H1 (cell line): Measurements from ENCODE around the gene RNF13. TPM values are rescaled to one million over a fixed set of nuclear protein-coding genes. Genes with fewer than 3 reads are reported as not detected.

ENCODE experiments used
- CTCF ChIA-PET: fragments of 300-600 bp; sonication (Branson Sonifier 250); formaldehyde crosslinking; loops from one replicate; lab custom pipeline; 2021; ENCODE audit not compliant: partially characterized antibody; lab: Charles Lee
- POLR2A ChIA-PET: fragments of 300-600 bp; sonication (Branson Sonifier 250); formaldehyde crosslinking; loops from one replicate; lab custom pipeline; 2021; ENCODE audit warnings: inconsistent platforms; ENCODE audit not compliant: partially characterized antibody; lab: Charles Lee
- DNase-seq, 2 experiments: peaks; one replicate each; pipeline versions ENCODE4 v3.0.0 to v3.0.0-alpha.2; 2010 to 2022; ENCODE audit warnings: low spot score in 2 of 2, low read depth in 1 of 2, mixed read lengths in 1 of 2
- FAIRE-seq: peaks from 2 replicates; lab custom pipeline; 2011; peaks lifted over from hg19 to GRCh38; lab: Jason Lieb, UNC
- H2AFZ ChIP-seq: 2 replicates; pipeline ENCODE4 v1.8.1; 2012; ENCODE audit warnings: low read length, inconsistent platforms
- H2AK5ac ChIP-seq: 2 replicates; pipeline ENCODE4 v1.6.1; 2013; ENCODE audit warnings: low read depth, low read length
- H2BK120ac ChIP-seq: replicated peaks from 2 replicates; pipeline ENCODE3; 2013; ENCODE audit warnings: low read depth, low read length, inconsistent platforms
- H2BK12ac ChIP-seq: 2 replicates; pipeline ENCODE4 v1.6.1; 2013; ENCODE audit warnings: low read depth, low read length
- H2BK15ac ChIP-seq: 2 replicates; pipeline ENCODE4 v1.6.1; 2013; ENCODE audit warnings: low read length
- H2BK20ac ChIP-seq: 2 replicates; pipeline ENCODE4 v1.6.1; 2013; ENCODE audit warnings: low read length
- H2BK5ac ChIP-seq: 2 replicates; pipeline ENCODE4 v1.6.1; 2013; ENCODE audit warnings: low read depth, low read length
- H3K14ac ChIP-seq: 2 replicates; pipeline ENCODE4 v1.6.1; 2013; ENCODE audit warnings: inconsistent platforms; ENCODE audit not compliant: insufficient read length
- H3K18ac ChIP-seq: 2 replicates; pipeline ENCODE4 v1.6.1; 2013; ENCODE audit warnings: low read length; ENCODE audit errors: extremely low read depth
- H3K23ac ChIP-seq: 2 replicates; pipeline ENCODE4 v1.6.1; 2013; ENCODE audit warnings: inconsistent platforms; ENCODE audit not compliant: insufficient read length
- H3K23me2 ChIP-seq: 2 replicates; pipeline ENCODE4 v1.6.1; 2013; ENCODE audit warnings: low read depth, low read length
- H3K27ac ChIP-seq: 2 replicates; pipeline ENCODE4 v1.6.1; 2011; ENCODE audit warnings: low read depth, low read length, inconsistent platforms
- H3K27me3 ChIP-seq, 4 experiments: replicated peaks in 1 of 4; 1 replicate in 1 of 4; 2 replicates in 3 of 4; pipeline versions ENCODE4 v1.6.1 to v1.8.1; 2011 to 2013; ENCODE audit warnings: low read length in 3 of 4, mild to moderate bottlenecking in 3 of 4, inconsistent platforms in 2 of 4, mixed read lengths in 2 of 4, moderate library complexity in 1 of 4; ENCODE audit not compliant: control insufficient read depth in 3 of 4, insufficient read depth in 3 of 4; ENCODE audit errors: extremely low read depth in 1 of 4
- H3K36me3 ChIP-seq, 4 experiments: 2 replicates each; pipeline versions ENCODE4 v1.6.1 to v1.8.1; 2011 to 2013; ENCODE audit warnings: mild to moderate bottlenecking in 4 of 4, low read length in 3 of 4, moderate library complexity in 2 of 4, control low read depth in 1 of 4, inconsistent platforms in 1 of 4; ENCODE audit not compliant: insufficient read depth in 4 of 4, control insufficient read depth in 2 of 4
- H3K4ac ChIP-seq: replicated peaks from 2 replicates; pipeline ENCODE3; 2013; ENCODE audit warnings: low read length, low read depth, mixed read lengths, inconsistent platforms; ENCODE audit not compliant: insufficient read length
- H3K4me1 ChIP-seq, 4 experiments: replicated peaks in 1 of 4; 1 replicate in 1 of 4; 2 replicates in 3 of 4; pipeline versions ENCODE4 v1.6.1 to v1.8.1; 2011 to 2013; ENCODE audit warnings: low read length in 3 of 4, inconsistent platforms in 2 of 4, mixed read lengths in 1 of 4; ENCODE audit not compliant: insufficient read depth in 4 of 4, control insufficient read depth in 3 of 4
- H3K4me2 ChIP-seq, 2 experiments: 2 replicates each; pipeline versions ENCODE4 v1.6.1 to v1.8.1; 2011 to 2013; ENCODE audit warnings: low read depth in 2 of 2, low read length in 2 of 2, control low read depth in 1 of 2, inconsistent platforms in 1 of 2, mild to moderate bottlenecking in 1 of 2; ENCODE audit not compliant: insufficient read depth in 1 of 2
- H3K4me3 ChIP-seq, 4 experiments: fragments of 200-600, 300-600 bp in 1 of 4; sonication (generic), shearing (Covaris generic), sonication (Bioruptor Twin) in 1 of 4; 2 replicates each; pipeline versions ENCODE4 v1.5.1 to v1.8.1; 2011 to 2016; ENCODE audit warnings: low read length in 4 of 4, low read depth in 3 of 4, control low read depth in 2 of 4, inconsistent platforms in 2 of 4, mild to moderate bottlenecking in 2 of 4, mixed read lengths in 1 of 4, moderate library complexity in 1 of 4; ENCODE audit not compliant: insufficient read depth in 2 of 4; ENCODE audit errors: extremely low read depth in 1 of 4
- H3K56ac ChIP-seq: replicated peaks from 2 replicates; pipeline ENCODE3; 2013; ENCODE audit warnings: low read depth, mild to moderate bottlenecking, mixed read lengths, low read length, inconsistent platforms; ENCODE audit not compliant: insufficient read length
- H3K79me1 ChIP-seq: 2 replicates; pipeline ENCODE4 v1.6.1; 2013; ENCODE audit warnings: low read depth, low read length, control low read depth
- H3K79me2 ChIP-seq, 2 experiments: 2 replicates each; pipeline versions ENCODE4 v1.6.1 to v1.8.1; 2012 to 2013; ENCODE audit warnings: low read length in 2 of 2, mild to moderate bottlenecking in 2 of 2, inconsistent platforms in 1 of 2; ENCODE audit not compliant: insufficient read depth in 2 of 2, control insufficient read depth in 1 of 2
- H3K9ac ChIP-seq, 4 experiments: replicated peaks in 1 of 4; 1 replicate in 1 of 4; 2 replicates in 3 of 4; pipeline versions ENCODE4 v1.6.1 to v1.8.1; 2011 to 2013; ENCODE audit warnings: low read depth in 3 of 4, low read length in 3 of 4, control low read depth in 2 of 4, mild to moderate bottlenecking in 2 of 4, moderate library complexity in 2 of 4, inconsistent platforms in 1 of 4; ENCODE audit errors: extremely low read depth in 1 of 4
- H3K9me3 ChIP-seq, 2 experiments: 2 replicates each; pipeline versions ENCODE4 v1.6.1 to v1.8.1; 2012 to 2013; ENCODE audit warnings: mild to moderate bottlenecking in 2 of 2, moderate library complexity in 2 of 2, control low read depth in 1 of 2, inconsistent platforms in 1 of 2, low read depth in 1 of 2, low read length in 1 of 2, mixed read lengths in 1 of 2; ENCODE audit not compliant: insufficient read depth in 2 of 2
- H4K20me1 ChIP-seq, 2 experiments: replicated peaks in 1 of 2; 2 replicates each; pipeline versions ENCODE3 to v1.8.1; 2011 to 2013; ENCODE audit warnings: inconsistent platforms in 2 of 2, low read length in 2 of 2, mild to moderate bottlenecking in 1 of 2; ENCODE audit not compliant: insufficient read depth in 2 of 2, control insufficient read depth in 1 of 2
- H4K5ac ChIP-seq: 2 replicates; pipeline ENCODE4 v1.6.1; 2013; ENCODE audit warnings: low read length, low read depth, mixed read lengths, inconsistent platforms; ENCODE audit not compliant: insufficient read length
- H4K8ac ChIP-seq: 2 replicates; pipeline ENCODE4 v1.8.0; 2013; ENCODE audit warnings: mild to moderate bottlenecking, moderate library complexity, low read length, inconsistent platforms; ENCODE audit not compliant: insufficient read depth; ENCODE audit errors: extremely low read depth
- H4K91ac ChIP-seq: replicated peaks from 2 replicates; pipeline ENCODE3; 2013; ENCODE audit warnings: low read length, mixed read lengths, inconsistent platforms; ENCODE audit not compliant: insufficient read length
- CHD1 ChIP-seq: IDR thresholded peaks from 2 replicates; pipeline ENCODE4 v1.6.1; 2012; ENCODE audit warnings: low read depth, low read length, improper control_type of control experiment
- EGR1 ChIP-seq: IDR thresholded peaks from 2 replicates; pipeline ENCODE4 v1.6.1; 2011; ENCODE audit warnings: low read depth, low read length, borderline replicate concordance
- EP300 ChIP-seq, 2 experiments: IDR thresholded peaks; 1 replicate in 1 of 2; 2 replicates in 1 of 2; pipeline ENCODE4 v1.6.1; 2011 to 2012; ENCODE audit warnings: low read depth in 2 of 2, low read length in 2 of 2, mild to moderate bottlenecking in 2 of 2, borderline replicate concordance in 1 of 2, inconsistent platforms in 1 of 2, moderate library complexity in 1 of 2
- RBBP5 ChIP-seq: IDR thresholded peaks from 2 replicates; pipeline ENCODE4 v1.7.1; 2012; ENCODE audit warnings: low read depth, mild to moderate bottlenecking, inconsistent platforms, low read length, moderate library complexity, borderline replicate concordance
- SAP30 ChIP-seq: fragments of 300-600 bp; sonication (generic); IDR thresholded peaks from 2 replicates; pipeline ENCODE4 v1.7.1; 2012; ENCODE audit warnings: low read length, moderate library complexity, mild to moderate bottlenecking, inconsistent platforms; ENCODE audit not compliant: insufficient read depth, insufficient replicate concordance
- TAF1 ChIP-seq: IDR thresholded peaks from 2 replicates; pipeline ENCODE4 v1.6.1; 2011; ENCODE audit warnings: mild to moderate bottlenecking, low read depth, low read length
- TBP ChIP-seq: IDR thresholded peaks from 2 replicates; pipeline ENCODE4 v1.6.1; 2011; ENCODE audit warnings: low read depth, low read length, improper control_type of control experiment
- YY1 ChIP-seq: IDR thresholded peaks from 2 replicates; pipeline ENCODE4 v1.6.1; 2011; ENCODE audit warnings: low read depth, mild to moderate bottlenecking, low read length
- WGBS, 2 experiments: shearing (Covaris generic) in 1 of 2; methylation state at CpG; one replicate each; pipeline versions ENCODE4 v1.1.6 to v1.1.7; 2013 to 2015; ENCODE audit warnings: low lambda C conversion rate in 2 of 2, mixed read lengths in 2 of 2, inconsistent platforms in 1 of 2, low coverage in 1 of 2, missing lambda C conversion rate in 1 of 2; ENCODE audit not compliant: insufficient replicate concordance in 2 of 2, insufficient coverage in 1 of 2, insufficient read length in 1 of 2; ENCODE audit errors: extremely low coverage in 1 of 2, missing lambda C conversion rate in 1 of 2; 5-methylcytosine and 5-hydroxymethylcytosine counted together
- polyA plus RNA-seq, 7 experiments: library from polyadenylated mRNA; depleted of rRNA in 3 of 7; stranded (reverse) in 5 of 7; unstranded in 2 of 7; fragments of >200 nt in 5 of 7; fragments of 200-250 nt in 2 of 7; gene quantifications; 1 replicate in 5 of 7; 2 replicates in 1 of 7; 4 replicates in 1 of 7; pipeline versions ENCODE4 v1.2.1 to v1.2.3, GENCODE V29; 2011 to 2013; ENCODE audit warnings: missing spikeins in 2 of 7, mixed read lengths in 2 of 7
- total RNA-seq: library from RNA; stranded (reverse); fragmentation: NEBNext Ultra II Directional; extraction: Animal tissue kit (Norgen Biotek cat#: 25700); gene quantifications from 2 replicates; pipeline ENCODE4 v1.2.1, GENCODE V29; 2021
- TF ChIP-seq, protein P1 (sequence below): IDR thresholded peaks from 2 replicates; pipeline ENCODE4 v1.6.1; 2011; ENCODE audit warnings: low read depth, mild to moderate bottlenecking, low read length; ENCODE audit not compliant: insufficient read depth

RNF13 gene
- total and polyA plus RNA-seq, 2 of the 8 experiments (the other 6 are each of a cell fraction or from before 2014, with no cell fraction given): 19.4 to 35.4 TPM

DNA sequence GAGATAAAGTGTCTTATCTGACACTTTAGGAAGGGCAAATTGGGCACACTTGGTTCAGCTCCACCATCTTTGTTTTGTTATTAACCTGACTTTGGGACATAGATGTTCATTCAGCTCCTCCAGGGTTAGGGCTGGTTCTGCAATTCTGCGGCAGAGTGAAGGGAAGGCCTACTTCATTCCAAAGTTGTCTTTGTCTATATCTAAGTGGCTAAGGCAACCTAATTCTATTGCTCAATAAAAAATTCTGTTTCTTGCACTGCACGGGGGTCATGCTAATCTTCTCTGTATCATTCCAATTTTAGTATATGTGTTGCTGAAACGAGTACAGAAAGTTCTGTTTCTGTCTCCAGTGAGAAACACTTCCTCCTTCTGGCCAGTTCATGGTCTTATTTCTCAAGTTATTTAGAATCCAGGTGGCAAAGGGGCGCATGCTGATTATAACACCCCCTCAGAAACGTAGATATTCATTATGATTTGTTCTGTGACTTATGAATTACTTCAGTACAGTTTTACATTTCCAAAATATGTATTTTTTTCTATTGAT lies 104.2 kb downstream of the RNF13 start:
- H3K27me3 ChIP-seq: no peaks in the 10 kb centered on the region
- no peak overlapping the region for H2AFZ ChIP-seq
- H3K23me2 ChIP-seq: no peaks in the 10 kb centered on the region
- no peaks in the 10 kb centered on the region for H3K79me2 ChIP-seq
- H2BK12ac ChIP-seq: no peak overlapping the region
- no peaks in the 10 kb centered on the region for H3K4me1 ChIP-seq
- TF ChIP-seq TBP (no peak), RBBP5 (no peak), EGR1 (no peak), YY1 (no peak), SAP30 (no peak), TAF1 (no peak), CHD1 (no peak), EP300 (IDR thresholded peaks at IDR 0.05; ENCODE audit: borderline replicate concordance in 1 of 2, low read depth in 2 of 2, low read length in 2 of 2) (no peak)
- TF ChIP-seq, protein P1, sequence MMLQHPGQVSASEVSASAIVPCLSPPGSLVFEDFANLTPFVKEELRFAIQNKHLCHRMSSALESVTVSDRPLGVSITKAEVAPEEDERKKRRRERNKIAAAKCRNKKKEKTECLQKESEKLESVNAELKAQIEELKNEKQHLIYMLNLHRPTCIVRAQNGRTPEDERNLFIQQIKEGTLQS: no peak
- no peak overlapping the region for H3K18ac ChIP-seq
- no peak overlapping the region for H3K4me3 ChIP-seq
- DNase-seq (no peak), FAIRE-seq (no peak)
- H3K9ac ChIP-seq: no peak overlapping the region
- H4K91ac ChIP-seq: no peak overlapping the region
- no peak overlapping the region for H3K4me2 ChIP-seq
- H3K4ac ChIP-seq: no peak overlapping the region
- H2BK15ac ChIP-seq: no peak overlapping the region
- WGBS, 2 experiments: 92% methylated on average over 5 of the region's 5 CpGs; no CpG with 5 or more reads in 1 of the 2 experiments
- H2BK5ac ChIP-seq: no peak overlapping the region
- H2AK5ac ChIP-seq: no peak overlapping the region
- no peak overlapping the region for H3K56ac ChIP-seq
- H4K5ac ChIP-seq: no peak overlapping the region
- H3K79me1 ChIP-seq: no peaks in the 10 kb centered on the region
- no peaks in the 10 kb centered on the region for H4K20me1 ChIP-seq
- H3K36me3 ChIP-seq: peaks cover 0 to 3% (median 0%) of the 10 kb centered on the region in 4 experiments; a peak in 1 of 8 replicates
- H3K14ac ChIP-seq: no peak overlapping the region
- POLR2A ChIA-PET: no interaction called here
- no peak overlapping the region for H2BK120ac ChIP-seq
- H4K8ac ChIP-seq: no peak overlapping the region
- no peak overlapping the region for H3K23ac ChIP-seq
- no peak overlapping the region for H2BK20ac ChIP-seq
- CTCF ChIA-PET: interaction anchor here (1.3 to 1.4 kb wide), 2 partner anchors 8 to 423 kb away, joined by 3 to 4 read pairs; no protein-coding TSS in a partner anchor
- H3K27ac ChIP-seq: no peak overlapping the region
- H3K9me3 ChIP-seq: no peaks in the 10 kb centered on the region
